Measurements from ENCODE around the gene LAYN. TPM values are rescaled to one million over a fixed set of nuclear protein-coding genes. Genes with fewer than 3 reads are reported as not detected.
A peak's percentile ranks its signal among the peaks of the same experiment; 100 is the strongest.

LAYN gene
- total and polyA plus RNA-seq, 2 of the 13 experiments (the other 11 are each of a cell fraction or from before 2014, with no cell fraction given): 0.17 TPM; not detected in 1

GRCh38 chr11:111562692-111563389 is 22.3 kb downstream of the LAYN start (continued):
- TF ChIP-seq, protein P1, sequence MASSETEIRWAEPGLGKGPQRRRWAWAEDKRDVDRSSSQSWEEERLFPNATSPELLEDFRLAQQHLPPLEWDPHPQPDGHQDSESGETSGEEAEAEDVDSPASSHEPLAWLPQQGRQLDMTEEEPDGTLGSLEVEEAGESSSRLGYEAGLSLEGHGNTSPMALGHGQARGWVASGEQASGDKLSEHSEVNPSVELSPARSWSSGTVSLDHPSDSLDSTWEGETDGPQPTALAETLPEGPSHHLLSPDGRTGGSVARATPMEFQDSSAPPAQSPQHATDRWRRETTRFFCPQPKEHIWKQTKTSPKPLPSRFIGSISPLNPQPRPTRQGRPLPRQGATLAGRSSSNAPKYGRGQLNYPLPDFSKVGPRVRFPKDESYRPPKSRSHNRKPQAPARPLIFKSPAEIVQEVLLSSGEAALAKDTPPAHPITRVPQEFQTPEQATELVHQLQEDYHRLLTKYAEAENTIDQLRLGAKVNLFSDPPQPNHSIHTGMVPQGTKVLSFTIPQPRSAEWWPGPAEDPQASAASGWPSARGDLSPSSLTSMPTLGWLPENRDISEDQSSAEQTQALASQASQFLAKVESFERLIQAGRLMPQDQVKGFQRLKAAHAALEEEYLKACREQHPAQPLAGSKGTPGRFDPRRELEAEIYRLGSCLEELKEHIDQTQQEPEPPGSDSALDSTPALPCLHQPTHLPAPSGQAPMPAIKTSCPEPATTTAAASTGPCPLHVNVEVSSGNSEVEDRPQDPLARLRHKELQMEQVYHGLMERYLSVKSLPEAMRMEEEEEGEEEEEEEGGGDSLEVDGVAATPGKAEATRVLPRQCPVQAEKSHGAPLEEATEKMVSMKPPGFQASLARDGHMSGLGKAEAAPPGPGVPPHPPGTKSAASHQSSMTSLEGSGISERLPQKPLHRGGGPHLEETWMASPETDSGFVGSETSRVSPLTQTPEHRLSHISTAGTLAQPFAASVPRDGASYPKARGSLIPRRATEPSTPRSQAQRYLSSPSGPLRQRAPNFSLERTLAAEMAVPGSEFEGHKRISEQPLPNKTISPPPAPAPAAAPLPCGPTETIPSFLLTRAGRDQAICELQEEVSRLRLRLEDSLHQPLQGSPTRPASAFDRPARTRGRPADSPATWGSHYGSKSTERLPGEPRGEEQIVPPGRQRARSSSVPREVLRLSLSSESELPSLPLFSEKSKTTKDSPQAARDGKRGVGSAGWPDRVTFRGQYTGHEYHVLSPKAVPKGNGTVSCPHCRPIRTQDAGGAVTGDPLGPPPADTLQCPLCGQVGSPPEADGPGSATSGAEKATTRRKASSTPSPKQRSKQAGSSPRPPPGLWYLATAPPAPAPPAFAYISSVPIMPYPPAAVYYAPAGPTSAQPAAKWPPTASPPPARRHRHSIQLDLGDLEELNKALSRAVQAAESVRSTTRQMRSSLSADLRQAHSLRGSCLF (CRISPR knock-in tag; IDR thresholded peaks at IDR 0.05; ENCODE audit: borderline replicate concordance): no peak
- TF ChIP-seq ZNF350 (CRISPR knock-in tag; IDR thresholded peaks at IDR 0.05; ENCODE audit: borderline replicate concordance, low read depth): no peak
- no peak for TF ChIP-seq DMAP1 (CRISPR knock-in tag; IDR thresholded peaks at IDR 0.05)
- TF ChIP-seq HNF4G (IDR thresholded peaks at IDR 0.05; ENCODE audit: borderline replicate concordance, low read depth, low read length): peak; percentile 12; the same call in 1 of the 2 replicates
- TF ChIP-seq HNF4G (CRISPR knock-in tag; IDR thresholded peaks at IDR 0.05; ENCODE audit: borderline replicate concordance, low read depth): no peak
- TF ChIP-seq NR2F1 (CRISPR knock-in tag; IDR thresholded peaks at IDR 0.05): peak; percentile 44 to 53; a peak in 2 of 4 replicates
- TF ChIP-seq ZNF549 (CRISPR knock-in tag; IDR thresholded peaks at IDR 0.05): no peak
